HepG2 (cell line): ENCODE data around the gene CUL9. TPM values are rescaled to one million over a fixed set of nuclear protein-coding genes. Genes with fewer than 3 reads are reported as not detected.

Experiments
- ATF1 ChIP-seq: IDR thresholded peaks from 2 replicates; pipeline ENCODE4 v1.6.1; 2016; ENCODE audit warnings: mild to moderate bottlenecking, control low read depth
- CENPT ChIP-seq: sonication (generic); formaldehyde crosslinking; IDR thresholded peaks from 2 replicates; pipeline ENCODE4 v1.8.0; 2022; ENCODE audit warnings: low read depth, mild to moderate bottlenecking, moderate library complexity, missing genetic modification reagents
- ESRRA ChIP-seq: sonication (generic); formaldehyde crosslinking; IDR thresholded peaks from 2 replicates; pipeline ENCODE4 v1.5.1; 2020; ENCODE audit warnings: mild to moderate bottlenecking, low read depth, missing genetic modification reagents
- KDM5B ChIP-seq: sonication (generic); formaldehyde crosslinking; IDR thresholded peaks from 2 replicates; pipeline ENCODE4 v1.4.0; 2020; ENCODE audit warnings: missing genetic modification reagents, mild to moderate bottlenecking, borderline replicate concordance
- NFE2 ChIP-seq: sonication (generic); formaldehyde crosslinking; IDR thresholded peaks from 2 replicates; pipeline ENCODE4 v1.4.0; 2020; ENCODE audit warnings: missing genetic modification reagents
- NPAS2 ChIP-seq: sonication (generic); formaldehyde crosslinking; IDR thresholded peaks from 2 replicates; pipeline ENCODE4 v1.8.0; 2022; ENCODE audit warnings: mild to moderate bottlenecking, missing genetic modification reagents, borderline replicate concordance
- RBM39 ChIP-seq: fragments of 200-400 bp; formaldehyde crosslinking; IDR thresholded peaks from one replicate; pipeline ENCODE4 v1.6.1; 2018; ENCODE audit warnings: antibody characterized with exemption, mild to moderate bottlenecking, low read depth, low read length; ENCODE audit not compliant: poor library complexity, severe bottlenecking
- THAP11 ChIP-seq: IDR thresholded peaks from 2 replicates; pipeline ENCODE4 v1.6.1; 2016; ENCODE audit warnings: missing biosample characterization, missing genetic modification reagents
- ZNF256 ChIP-seq: sonication (generic); formaldehyde crosslinking; conservative IDR thresholded peaks from 2 replicates; pipeline ENCODE4 v1.4.0; 2020; ENCODE audit warnings: missing genetic modification reagents
- ZNF264 ChIP-seq: sonication (generic); formaldehyde crosslinking; IDR thresholded peaks from 2 replicates; pipeline ENCODE4 v1.4.0; 2020; ENCODE audit warnings: missing genetic modification reagents
- ZNF280D ChIP-seq: sonication (generic); formaldehyde crosslinking; IDR thresholded peaks from 2 replicates; pipeline ENCODE4 v1.5.1; 2020; ENCODE audit warnings: mild to moderate bottlenecking, missing genetic modification reagents
- ZNF335 ChIP-seq: sonication (generic); formaldehyde crosslinking; IDR thresholded peaks from 2 replicates; pipeline ENCODE4 v1.4.0; 2020; ENCODE audit warnings: missing genetic modification reagents
- ZNF570 ChIP-seq: sonication (generic); formaldehyde crosslinking; IDR thresholded peaks from 2 replicates; pipeline ENCODE4 v1.4.0; 2020; ENCODE audit warnings: mild to moderate bottlenecking, missing genetic modification reagents, borderline replicate concordance
- ZNF768 ChIP-seq: sonication (generic); formaldehyde crosslinking; IDR thresholded peaks from 2 replicates; pipeline ENCODE4 v1.4.0; 2020; ENCODE audit warnings: missing genetic modification reagents
- ZNF883 ChIP-seq: sonication (generic); formaldehyde crosslinking; IDR thresholded peaks from 2 replicates; pipeline ENCODE4 v1.5.1; 2020; ENCODE audit warnings: mild to moderate bottlenecking, missing genetic modification reagents; ENCODE audit errors: not compliant biosample characterization
- polyA plus RNA-seq, 8 experiments: library from polyadenylated mRNA; depleted of rRNA in 3 of 8; stranded (reverse) in 7 of 8; unstranded in 1 of 8; fragments of >200 nt; fragmentation: Illumina TruSeq in 4 of 8; extraction: Trizol in 4 of 8; gene quantifications; 2 replicates each; pipeline versions ENCODE4 v1.2.1 to v1.2.3, GENCODE V29; 2011 to 2016; ENCODE audit warnings: low read depth in 4 of 8, missing spikeins in 1 of 8, mixed read lengths in 1 of 8; ENCODE audit not compliant: insufficient read depth in 1 of 8
- total RNA-seq, 5 experiments: library from RNA; depleted of rRNA; stranded (reverse); fragments of >200 nt; fragmentation: Illumina TruSeq; extraction: Trizol; gene quantifications; 2 replicates each; pipeline ENCODE4 v1.2.3, GENCODE V29; 2016; ENCODE audit warnings: low read depth in 1 of 5
- TF ChIP-seq, protein P1 (sequence below): sonication (generic); formaldehyde crosslinking; IDR thresholded peaks from 2 replicates; pipeline ENCODE4 v1.4.0; 2020; ENCODE audit warnings: missing genetic modification reagents, borderline replicate concordance
- TF ChIP-seq, protein P2 (sequence below): sonication (generic); formaldehyde crosslinking; IDR thresholded peaks from 2 replicates; pipeline ENCODE4 v1.4.0; 2020; ENCODE audit warnings: mild to moderate bottlenecking, missing genetic modification reagents, borderline replicate concordance
- TF ChIP-seq, protein P3 (sequence below): sonication (generic); formaldehyde crosslinking; IDR thresholded peaks from 2 replicates; pipeline ENCODE4 v1.8.0; 2022; ENCODE audit warnings: mild to moderate bottlenecking, missing genetic modification reagents

The CUL9 gene
- total and polyA plus RNA-seq, 2 of the 13 experiments (the other 11 are each of a cell fraction or from before 2014, with no cell fraction given): 11.4 to 13.7 TPM

DNA sequence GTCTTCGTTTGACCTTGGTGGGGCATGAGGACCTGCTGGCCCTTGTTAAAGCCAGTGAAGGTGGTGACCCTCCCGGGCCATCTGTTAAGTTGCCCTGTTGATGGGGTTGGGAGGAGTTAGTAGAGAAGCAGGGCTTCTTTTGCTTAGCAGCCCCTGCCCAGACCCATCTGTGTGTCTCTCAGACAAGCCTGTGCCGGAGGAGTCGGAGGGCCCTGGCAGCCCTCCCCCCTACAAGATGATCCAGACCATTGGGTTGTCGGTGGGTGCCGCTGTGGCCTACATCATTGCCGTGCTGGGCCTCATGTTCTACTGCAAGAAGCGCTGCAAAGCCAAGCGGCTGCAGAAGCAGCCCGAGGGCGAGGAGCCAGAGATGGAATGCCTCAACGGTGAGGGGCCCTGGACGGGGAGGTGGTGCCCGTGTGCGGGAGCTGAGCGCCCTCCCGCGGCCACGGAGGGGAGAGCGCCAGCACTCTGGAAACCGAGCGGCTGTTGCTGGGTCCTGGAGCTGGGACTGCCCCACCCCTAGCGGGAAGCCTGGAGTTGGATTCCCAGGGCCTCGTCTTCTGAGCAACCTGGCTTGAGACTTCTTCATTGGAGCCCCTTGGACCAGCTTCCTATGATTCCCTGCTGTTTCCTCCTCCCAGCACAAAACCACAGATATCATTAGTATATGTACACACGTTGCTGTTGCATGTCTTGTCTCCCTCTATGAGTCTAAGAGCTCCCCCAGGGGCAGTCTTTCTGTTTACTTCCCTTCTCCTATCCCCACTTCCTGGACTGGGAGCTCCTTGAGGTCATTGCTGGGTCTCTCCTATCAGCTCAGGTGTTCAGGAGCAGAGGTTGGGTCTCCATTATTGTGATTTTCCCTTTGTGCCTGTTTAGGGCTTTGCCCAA is 38.5 kb upstream of the CUL9 start (continued):
- TF ChIP-seq NPAS2 (CRISPR knock-in tag) (no peak), RBM39 (peak; percentile 59), ESRRA (CRISPR knock-in tag) (0 out of 2 replicates have a peak, but pooled peaks have one; percentile 31), ZNF264 (CRISPR knock-in tag) (no peak), ZNF280D (CRISPR knock-in tag) (peak; percentile 50; the same call in 1 of the 2 replicates), ZNF768 (CRISPR knock-in tag) (peak; percentile 75; the same call in 1 of the 2 replicates), ZNF335 (CRISPR knock-in tag) (peak; percentile 79; the same call in 1 of the 2 replicates), CENPT (CRISPR knock-in tag) (no peak), NFE2 (CRISPR knock-in tag) (no peak), ATF1 (no peak), ZNF256 (no peak), ZNF883 (CRISPR knock-in tag) (no peak), ZNF570 (CRISPR knock-in tag) (no peak), KDM5B (CRISPR knock-in tag) (peak; percentile 64; the same call in 1 of the 2 replicates), THAP11 (CRISPR knock-in tag) (peak; percentile 81)
- TF ChIP-seq, protein P1, sequence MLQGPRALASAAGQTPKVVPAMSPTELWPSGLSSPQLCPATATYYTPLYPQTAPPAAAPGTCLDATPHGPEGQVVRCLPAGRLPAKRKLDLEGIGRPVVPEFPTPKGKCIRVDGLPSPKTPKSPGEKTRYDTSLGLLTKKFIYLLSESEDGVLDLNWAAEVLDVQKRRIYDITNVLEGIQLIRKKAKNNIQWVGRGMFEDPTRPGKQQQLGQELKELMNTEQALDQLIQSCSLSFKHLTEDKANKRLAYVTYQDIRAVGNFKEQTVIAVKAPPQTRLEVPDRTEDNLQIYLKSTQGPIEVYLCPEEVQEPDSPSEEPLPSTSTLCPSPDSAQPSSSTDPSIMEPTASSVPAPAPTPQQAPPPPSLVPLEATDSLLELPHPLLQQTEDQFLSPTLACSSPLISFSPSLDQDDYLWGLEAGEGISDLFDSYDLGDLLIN (CRISPR knock-in tag): no peak
- TF ChIP-seq, protein P2, sequence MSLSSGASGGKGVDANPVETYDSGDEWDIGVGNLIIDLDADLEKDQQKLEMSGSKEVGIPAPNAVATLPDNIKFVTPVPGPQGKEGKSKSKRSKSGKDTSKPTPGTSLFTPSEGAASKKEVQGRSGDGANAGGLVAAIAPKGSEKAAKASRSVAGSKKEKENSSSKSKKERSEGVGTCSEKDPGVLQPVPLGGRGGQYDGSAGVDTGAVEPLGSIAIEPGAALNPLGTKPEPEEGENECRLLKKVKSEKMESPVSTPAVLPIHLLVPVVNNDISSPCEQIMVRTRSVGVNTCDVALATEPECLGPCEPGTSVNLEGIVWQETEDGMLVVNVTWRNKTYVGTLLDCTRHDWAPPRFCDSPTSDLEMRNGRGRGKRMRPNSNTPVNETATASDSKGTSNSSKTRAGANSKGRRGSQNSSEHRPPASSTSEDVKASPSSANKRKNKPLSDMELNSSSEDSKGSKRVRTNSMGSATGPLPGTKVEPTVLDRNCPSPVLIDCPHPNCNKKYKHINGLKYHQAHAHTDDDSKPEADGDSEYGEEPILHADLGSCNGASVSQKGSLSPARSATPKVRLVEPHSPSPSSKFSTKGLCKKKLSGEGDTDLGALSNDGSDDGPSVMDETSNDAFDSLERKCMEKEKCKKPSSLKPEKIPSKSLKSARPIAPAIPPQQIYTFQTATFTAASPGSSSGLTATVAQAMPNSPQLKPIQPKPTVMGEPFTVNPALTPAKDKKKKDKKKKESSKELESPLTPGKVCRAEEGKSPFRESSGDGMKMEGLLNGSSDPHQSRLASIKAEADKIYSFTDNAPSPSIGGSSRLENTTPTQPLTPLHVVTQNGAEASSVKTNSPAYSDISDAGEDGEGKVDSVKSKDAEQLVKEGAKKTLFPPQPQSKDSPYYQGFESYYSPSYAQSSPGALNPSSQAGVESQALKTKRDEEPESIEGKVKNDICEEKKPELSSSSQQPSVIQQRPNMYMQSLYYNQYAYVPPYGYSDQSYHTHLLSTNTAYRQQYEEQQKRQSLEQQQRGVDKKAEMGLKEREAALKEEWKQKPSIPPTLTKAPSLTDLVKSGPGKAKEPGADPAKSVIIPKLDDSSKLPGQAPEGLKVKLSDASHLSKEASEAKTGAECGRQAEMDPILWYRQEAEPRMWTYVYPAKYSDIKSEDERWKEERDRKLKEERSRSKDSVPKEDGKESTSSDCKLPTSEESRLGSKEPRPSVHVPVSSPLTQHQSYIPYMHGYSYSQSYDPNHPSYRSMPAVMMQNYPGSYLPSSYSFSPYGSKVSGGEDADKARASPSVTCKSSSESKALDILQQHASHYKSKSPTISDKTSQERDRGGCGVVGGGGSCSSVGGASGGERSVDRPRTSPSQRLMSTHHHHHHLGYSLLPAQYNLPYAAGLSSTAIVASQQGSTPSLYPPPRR (CRISPR knock-in tag): no peak
- TF ChIP-seq, protein P3, sequence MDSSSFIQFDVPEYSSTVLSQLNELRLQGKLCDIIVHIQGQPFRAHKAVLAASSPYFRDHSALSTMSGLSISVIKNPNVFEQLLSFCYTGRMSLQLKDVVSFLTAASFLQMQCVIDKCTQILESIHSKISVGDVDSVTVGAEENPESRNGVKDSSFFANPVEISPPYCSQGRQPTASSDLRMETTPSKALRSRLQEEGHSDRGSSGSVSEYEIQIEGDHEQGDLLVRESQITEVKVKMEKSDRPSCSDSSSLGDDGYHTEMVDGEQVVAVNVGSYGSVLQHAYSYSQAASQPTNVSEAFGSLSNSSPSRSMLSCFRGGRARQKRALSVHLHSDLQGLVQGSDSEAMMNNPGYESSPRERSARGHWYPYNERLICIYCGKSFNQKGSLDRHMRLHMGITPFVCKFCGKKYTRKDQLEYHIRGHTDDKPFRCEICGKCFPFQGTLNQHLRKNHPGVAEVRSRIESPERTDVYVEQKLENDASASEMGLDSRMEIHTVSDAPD (CRISPR knock-in tag): no peak
